Right lobe of liver (tissue), 6 donors: Measurements from ENCODE around the gene PLS1. TPM values are rescaled to one million over a fixed set of nuclear protein-coding genes. Genes with fewer than 3 reads are reported as not detected.
"Not testable (repeated sequence)": the region's sequence is repeated elsewhere in the genome, so short reads cannot be mapped to it uniquely, and the experiment has no call there.

ENCODE experiments used
- ATAC-seq, 4 donors: fragments of 200-7000 bp; cut with Tn5 transposase; one replicate each; pipeline ENCODE4 v1.9.1; 2020; ENCODE audit warnings: mild to moderate bottlenecking in 4 of 4, moderate library complexity in 4 of 4
- DNase-seq, 3 donors: peaks; one replicate each; pipeline ENCODE4 v3.0.0-alpha.2; 2020
- H3K27ac ChIP-seq, 3 donors: fragments of 200-600 bp; one replicate each; pipeline ENCODE4 v1.8.0; 2022
- H3K27me3 ChIP-seq, 2 donors: fragments of 200-600 bp; one replicate each; pipeline ENCODE4 v1.8.0; 2022
- H3K36me3 ChIP-seq, 4 donors: fragments of 200-600 bp; sonication (generic) in 1 of 4; one replicate each; pipeline versions ENCODE4 v1.5.1 to v1.8.0; 2017 to 2022; ENCODE audit warnings: control low read depth in 1 of 4
- H3K4me1 ChIP-seq, 4 donors: fragments of 200-600 bp; sonication (generic) in 1 of 4; one replicate each; pipeline versions ENCODE4 v1.5.1 to v1.8.0; 2017 to 2022; ENCODE audit warnings: control low read depth in 1 of 4
- H3K4me3 ChIP-seq, 3 donors: fragments of 200-600 bp; one replicate each; pipeline ENCODE4 v1.8.0; 2022
- H3K9me3 ChIP-seq, 4 donors: fragments of 200-600 bp; sonication (generic) in 1 of 4; one replicate each; pipeline versions ENCODE4 v1.5.1 to v1.8.0; 2017 to 2022; ENCODE audit warnings: control low read depth in 1 of 4
- CTCF ChIP-seq, 4 donors: fragments of 200-600 bp in 3 of 4; fragments of 450-650 bp in 1 of 4; IDR thresholded peaks; one replicate each; pipeline versions ENCODE4 v1.5.1 to v1.8.0; 2016 to 2022; ENCODE audit warnings: antibody characterized with exemption in 4 of 4, mild to moderate bottlenecking in 2 of 4
- POLR2A ChIP-seq: fragments of 450-650 bp; IDR thresholded peaks from one replicate; pipeline ENCODE4 v1.6.1; 2017; ENCODE audit warnings: antibody characterized with exemption, mild to moderate bottlenecking
- WGBS: methylation state at CpG from one replicate; pipeline ENCODE4 v1.1.6; 2018; ENCODE audit warnings: low coverage, low lambda C conversion rate; ENCODE audit not compliant: insufficient coverage; ENCODE audit errors: missing lambda C conversion rate; 5-methylcytosine and 5-hydroxymethylcytosine counted together
- intact Hi-C, 2 donors: fragments of 100-400 bp; cut with DNase I; formaldehyde crosslinking; loops; one replicate each; pipeline versions ENCODE4 v1.11.2 to v1.14.1; 2022
- total RNA-seq, 6 experiments: library from RNA; depleted of rRNA in 2 of 6; stranded (reverse); fragments of >200 nt in 2 of 6; fragmentation: NEBNext Ultra II Directional in 3 of 6; extraction: Animal tissue kit (Norgen Biotek cat#: 25700) in 3 of 6; gene quantifications; one replicate each; pipeline versions ENCODE4 v1.1.0 to v1.2.4, GENCODE V29; 2016 to 2023
- donor health status: DM: no; HTN: yes; CAD: no.
- donor health status: DM: no; HTN: no; CAD: no.
- donor health status: DM: no; HTN: no; CAD: no.
- donor health status: DM: no; HTN: yes; CAD: no.
- donor health status: DM: no; HTN: yes; CAD: no.

Gene PLS1
- total RNA-seq, 6 experiments from 2014 or later: 13.0 to 30.5 (median 18.2) TPM

- H3K9me3 ChIP-seq: no peaks in the 10 kb centered on the region
- H3K27ac ChIP-seq: no peak overlapping the region
- DNase-seq (no peak), ATAC-seq (no peak)
- no peaks in the 10 kb centered on the region for H3K36me3 ChIP-seq
- H3K4me1 ChIP-seq: peaks cover 0 to 14% (median 6%) of the 10 kb centered on the region in 4 donors
- WGBS: 100% methylated on average over 1 of the region's 1 CpG
- no peak overlapping the region for H3K4me3 ChIP-seq
- H3K27me3 ChIP-seq: no peaks in the 10 kb centered on the region
- TF ChIP-seq POLR2A (no peak), CTCF (IDR thresholded peaks at IDR 0.05) (no peak)
- intact Hi-C loops: no loop called here
These were observed 16.2 kb upstream of the PLS1 start for GRCh38 chr3:142580061-142580423.

- H3K36me3 ChIP-seq, H3K4me3 ChIP-seq, DNase-seq, H3K27me3 ChIP-seq, intact Hi-C loops, ATAC-seq, H3K27ac ChIP-seq, H3K9me3 ChIP-seq: not testable (repeated sequence)
- H3K4me1 ChIP-seq: peaks cover 0 to 14% (median 6%) of the 10 kb centered on the region in 4 donors
- WGBS: 61% methylated on average over 11 of the region's 11 CpGs
These were observed 15.1 kb upstream of the PLS1 start for GRCh38 chr3:142581070-142581469.

GRCh38 chr3:142586803-142587406 lies 9.3 kb upstream of the PLS1 start:
- H3K4me1 ChIP-seq: no peaks in the 10 kb centered on the region
- DNase-seq: peak in 1 of 3 donors; percentile 65
- WGBS: 32% methylated on average over 2 of the region's 2 CpGs

GRCh38 chr3:142588703-142589102 lies 7.5 kb upstream of the PLS1 start:
- DNase-seq (no peak), ATAC-seq (peak; percentile 25 to 68 (median 47))
- WGBS: 53% methylated on average over 1 of the region's 1 CpG
- Histone ChIP-seq H3K4me1 (no peaks in the 10 kb centered on the region), H3K4me3 (no peak overlapping the region), H3K27ac (no peak overlapping the region), H3K36me3 (no peaks in the 10 kb centered on the region), H3K27me3 (no peaks in the 10 kb centered on the region), H3K9me3 (no peaks in the 10 kb centered on the region)
- intact Hi-C loops: no loop called here
- TF ChIP-seq POLR2A: no peak
- no peak for TF ChIP-seq CTCF (IDR thresholded peaks at IDR 0.05)

More at GRCh38 chr3:142586803-142587406, 9.3 kb upstream of the PLS1 start:
- no peaks in the 10 kb centered on the region for H3K9me3 ChIP-seq
- no peak overlapping the region for H3K27ac ChIP-seq
- intact Hi-C loops: no loop called here
- no peaks in the 10 kb centered on the region for H3K27me3 ChIP-seq
- ATAC-seq: peak; percentile 95 to 98 (median 98)
- H3K4me3 ChIP-seq: no peak overlapping the region
- no peaks in the 10 kb centered on the region for H3K36me3 ChIP-seq
- TF ChIP-seq CTCF (IDR thresholded peaks at IDR 0.05) (peak; percentile 66 to 90 (median 72)), POLR2A (no peak)

- intact Hi-C loops: loop anchor here in 1 of 2 donors (10.0 kb wide), 1 partner anchor 403 kb away; no protein-coding TSS in a partner anchor
- not testable (repeated sequence) for H3K27ac ChIP-seq, H3K9me3 ChIP-seq, H3K36me3 ChIP-seq, H3K4me1 ChIP-seq, H3K4me3 ChIP-seq, ATAC-seq, DNase-seq, H3K27me3 ChIP-seq
- 100% methylated on average over 7 of the region's 7 CpGs for WGBS
These were observed 3.9 kb upstream of the PLS1 start for GRCh38 chr3:142592268-142592667.
